Measurements from ENCODE around the gene PLA1A. TPM values are rescaled to one million over a fixed set of nuclear protein-coding genes. Genes with fewer than 3 reads are reported as not detected.

The PLA1A gene
- total and polyA plus RNA-seq, 12 donors, result 0.55 to 19.3 (median 1.9) TPM

Other genes with a start within 250 kb of the PLA1A start
- 10 to 100 TPM in 9 of 10 donors, 1 to 10 TPM in 1; 9.7 to 25.8 (median 13.5) TPM for gene TMEM39A, start 134.3 kb upstream of the PLA1A start, total RNA-seq
- gene TMEM39A, start 134.3 kb upstream of the PLA1A start, polyA plus RNA-seq, result 10 to 100 TPM in 1 of 2 donors, 1 to 10 TPM in 1; 8.4 to 11.9 TPM
- 10 to 100 TPM in 1 of 10 donors, 1 to 10 TPM in 9; 2.8 to 13.2 (median 6.7) TPM for gene POGLUT1, start 128.9 kb upstream of the PLA1A start, total RNA-seq
- 10 to 100 TPM in 1 of 2 donors, 1 to 10 TPM in 1; 8.6 to 17.0 TPM for gene POGLUT1, start 128.9 kb upstream of the PLA1A start, polyA plus RNA-seq
- gene TIMMDC1, start 99.3 kb upstream of the PLA1A start, total RNA-seq, result 100 to 1,000 TPM; 213 to 379 (median 240) TPM
- gene TIMMDC1, start 99.3 kb upstream of the PLA1A start, polyA plus RNA-seq, result 100 to 1,000 TPM in 1 of 2 donors, 10 to 100 TPM in 1; 90.3 to 126 TPM
- gene CD80, start 38.3 kb upstream of the PLA1A start, total RNA-seq, result 1 to 10 TPM in 1 of 10 donors, under 1 TPM in 4, not detected in 5; 0.12 to 1.6 (median 0.34) TPM
- under 1 TPM in 1 of 2 donors, not detected in 1; 0.01 TPM for gene CD80, start 38.3 kb upstream of the PLA1A start, polyA plus RNA-seq
- gene ADPRH, start 18.4 kb upstream of the PLA1A start, total RNA-seq, result 10 to 100 TPM in 6 of 10 donors, 1 to 10 TPM in 4; 7.5 to 16.9 (median 12.6) TPM
- gene ADPRH, start 18.4 kb upstream of the PLA1A start, polyA plus RNA-seq, result 1 to 10 TPM; 5.6 to 7.9 TPM
- gene POPDC2, start 62.7 kb downstream of the PLA1A start, total RNA-seq, result 100 to 1,000 TPM; 598 to 928 (median 732) TPM
- 100 to 1,000 TPM; 351 to 805 TPM for gene POPDC2, start 62.7 kb downstream of the PLA1A start, polyA plus RNA-seq
- 100 to 1,000 TPM in 6 of 10 donors, 10 to 100 TPM in 4; 76.2 to 175 (median 107) TPM for gene COX17, start 79.5 kb downstream of the PLA1A start, total RNA-seq
- gene COX17, start 79.5 kb downstream of the PLA1A start, polyA plus RNA-seq, result 100 to 1,000 TPM; 228 to 733 TPM
- gene CFAP91, start 105.1 kb downstream of the PLA1A start, total RNA-seq, result under 1 TPM; 0.19 to 0.92 (median 0.49) TPM
- 1 to 10 TPM in 1 of 2 donors, under 1 TPM in 1; 0.25 to 1.6 TPM for gene CFAP91, start 105.1 kb downstream of the PLA1A start, polyA plus RNA-seq
- gene NR1I2, start 184.2 kb downstream of the PLA1A start, total RNA-seq, result under 1 TPM in 7 of 10 donors, not detected in 3; 0.11 to 0.31 (median 0.21) TPM
- under 1 TPM; 0.03 to 0.15 TPM for gene NR1I2, start 184.2 kb downstream of the PLA1A start, polyA plus RNA-seq

Measured in heart right ventricle (tissue), 12 donors.